ES-I3 (cell line): ENCODE data around the gene ACOX2.

Experiments used
- H3K36me3 ChIP-seq: 2 replicates; pipeline ENCODE4 v1.6.1; 2013; ENCODE audit warnings: mild to moderate bottlenecking, low read length, control low read depth, moderate library complexity; ENCODE audit not compliant: insufficient read depth
- H3K4me1 ChIP-seq: 2 replicates; pipeline ENCODE4 v1.6.1; 2013; ENCODE audit warnings: mild to moderate bottlenecking, control low read depth, low read length; ENCODE audit not compliant: insufficient read depth
- H3K9ac ChIP-seq: 2 replicates; pipeline ENCODE4 v1.6.1; 2013; ENCODE audit warnings: low read depth, mild to moderate bottlenecking, low read length, moderate library complexity
- H3K9me3 ChIP-seq: 2 replicates; pipeline ENCODE4 v1.6.1; 2013; ENCODE audit warnings: mild to moderate bottlenecking, low read length, moderate library complexity; ENCODE audit not compliant: control insufficient read depth, insufficient read depth

Gene ACOX2

DNA sequence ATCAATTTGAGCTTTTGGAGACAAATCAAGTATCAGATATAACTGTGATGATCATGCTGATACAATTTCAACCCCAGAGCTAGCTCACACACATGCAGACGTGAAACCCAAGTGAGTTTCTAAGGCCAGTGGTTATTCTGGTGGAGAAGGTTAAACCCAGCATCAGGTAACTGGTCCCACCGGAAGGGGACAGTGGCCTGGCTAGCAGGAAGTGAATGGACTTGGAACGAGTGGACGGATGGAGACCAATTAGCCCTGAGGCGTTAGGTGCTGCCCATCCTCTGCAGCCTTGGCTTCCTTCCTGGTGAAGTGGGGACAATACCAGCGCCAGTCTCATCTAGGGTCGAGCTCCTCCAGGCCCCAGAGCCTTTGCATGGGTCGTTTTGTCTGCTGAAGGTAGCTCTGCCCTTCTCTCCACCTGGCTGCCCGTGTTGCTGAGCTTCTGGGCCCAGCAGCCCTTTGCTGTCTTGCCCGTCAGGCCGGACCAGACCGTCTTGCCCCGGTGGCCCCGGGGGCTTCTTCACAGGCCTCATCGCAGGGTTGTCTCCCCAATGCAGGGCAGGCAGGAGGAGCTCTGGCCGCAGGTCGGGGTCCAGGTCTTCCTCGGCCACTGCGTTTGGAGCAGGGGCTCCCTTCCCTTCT lies 46.0 kb downstream of the ACOX2 start:
- no peaks in the 10 kb centered on the region for H3K36me3 ChIP-seq
- H3K4me1 ChIP-seq, result peaks cover 23% of the 10 kb centered on the region
- H3K9me3 ChIP-seq, result no peaks in the 10 kb centered on the region
- peak overlapping the region; percentile 67 for H3K9ac ChIP-seq

DNA sequence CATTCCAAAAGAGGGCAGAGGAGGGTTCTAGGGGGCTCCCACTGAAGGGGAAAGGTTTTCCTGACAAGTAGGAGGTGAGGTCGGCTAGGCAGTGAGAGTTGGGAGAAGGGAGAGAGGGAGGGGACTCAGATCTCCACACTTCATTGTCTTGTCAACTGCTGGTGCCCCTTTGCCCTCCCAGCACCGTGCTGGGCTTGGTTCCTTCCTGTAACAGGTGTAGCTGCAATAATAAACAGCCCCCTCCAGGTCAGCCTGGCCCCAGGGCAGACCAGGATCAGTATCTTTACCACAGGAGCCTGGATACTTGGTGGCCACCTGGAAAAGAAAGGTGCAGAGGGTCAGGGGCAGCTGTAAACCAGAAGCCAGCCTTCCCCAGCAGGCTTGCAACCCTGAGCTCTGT lies 48.0 kb downstream of the ACOX2 start:
- H3K9ac ChIP-seq, result no peak overlapping the region
- H3K9me3 ChIP-seq, result no peaks in the 10 kb centered on the region
- peaks cover 7% of the 10 kb centered on the region for H3K4me1 ChIP-seq
- H3K36me3 ChIP-seq, result no peaks in the 10 kb centered on the region

- H3K9ac ChIP-seq, result no peak overlapping the region
- no peaks in the 10 kb centered on the region for H3K36me3 ChIP-seq
- H3K4me1 ChIP-seq, result peaks cover 4% of the 10 kb centered on the region; the same call in 1 of the 2 replicates
- H3K9me3 ChIP-seq, result no peaks in the 10 kb centered on the region
Measured at GRCh38 chr3:58487140-58487886, 49.7 kb downstream of the ACOX2 start.

GRCh38 chr3:58485801-58486435 lies 51.1 kb downstream of the ACOX2 start:
- Histone ChIP-seq H3K9me3 (no peaks in the 10 kb centered on the region), H3K4me1 (peaks cover 4% of the 10 kb centered on the region; the same call in 1 of the 2 replicates), H3K9ac (no peak overlapping the region), H3K36me3 (no peaks in the 10 kb centered on the region)

DNA sequence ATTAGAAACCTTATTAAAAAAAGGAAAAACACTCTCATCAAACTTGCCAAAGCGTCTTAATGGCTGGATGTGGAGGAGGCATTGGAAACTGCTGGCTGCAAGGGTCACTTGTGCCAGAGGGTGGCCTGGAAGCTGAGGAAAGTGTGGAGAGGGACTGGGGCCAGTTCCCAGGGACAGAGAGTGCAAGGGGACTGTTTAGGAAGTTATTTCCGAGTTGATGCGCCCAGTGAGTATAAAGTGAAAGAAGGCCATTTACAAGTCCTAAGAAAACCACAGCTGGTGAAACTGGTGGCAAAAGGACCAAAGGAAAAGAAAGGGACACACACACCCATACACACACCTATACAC lies 52.3 kb downstream of the ACOX2 start:
- Histone ChIP-seq H3K36me3 (no peaks in the 10 kb centered on the region), H3K9me3 (peaks cover under 1% of the 10 kb centered on the region; the same call in 1 of the 2 replicates), H3K9ac (no peak overlapping the region), H3K4me1 (peaks cover 4% of the 10 kb centered on the region; the same call in 1 of the 2 replicates)

DNA sequence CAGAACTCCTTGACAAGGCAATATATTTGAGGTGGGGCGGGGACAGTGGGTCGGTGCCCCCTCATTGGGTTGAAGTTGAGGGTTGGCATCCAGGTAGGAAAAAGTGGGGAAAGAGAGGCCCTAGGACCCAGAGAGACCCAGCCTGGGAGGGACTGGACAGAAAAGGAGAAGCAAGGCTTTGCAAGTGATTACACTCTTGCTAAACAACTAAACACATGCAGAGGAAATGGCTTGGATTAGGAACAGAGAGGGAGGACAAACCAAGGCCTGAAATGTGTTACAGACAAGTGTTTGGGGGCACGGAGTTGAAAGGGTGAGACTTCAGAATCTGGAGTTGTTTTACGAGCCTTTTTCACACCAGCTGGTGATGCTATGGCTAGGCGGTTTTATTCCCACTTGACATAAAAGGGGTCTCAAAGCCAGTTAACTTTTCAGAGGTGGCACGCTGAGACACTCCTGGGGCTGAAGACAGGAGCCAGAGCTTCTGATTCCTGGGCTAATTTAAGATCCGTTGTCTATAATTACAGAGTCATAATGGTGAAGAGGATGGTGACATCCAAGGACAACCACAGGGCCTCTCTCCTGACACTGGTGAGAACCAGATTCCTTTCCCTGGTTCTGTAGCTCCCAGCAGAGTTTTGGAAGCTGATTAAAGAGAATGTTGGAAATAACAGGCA lies 52.8 kb downstream of the ACOX2 start:
- H3K9ac ChIP-seq, result no peak overlapping the region
- no peaks in the 10 kb centered on the region for H3K36me3 ChIP-seq
- H3K9me3 ChIP-seq, result peaks cover 2% of the 10 kb centered on the region; the same call in 1 of the 2 replicates
- peaks cover 4% of the 10 kb centered on the region; the same call in 1 of the 2 replicates for H3K4me1 ChIP-seq

DNA sequence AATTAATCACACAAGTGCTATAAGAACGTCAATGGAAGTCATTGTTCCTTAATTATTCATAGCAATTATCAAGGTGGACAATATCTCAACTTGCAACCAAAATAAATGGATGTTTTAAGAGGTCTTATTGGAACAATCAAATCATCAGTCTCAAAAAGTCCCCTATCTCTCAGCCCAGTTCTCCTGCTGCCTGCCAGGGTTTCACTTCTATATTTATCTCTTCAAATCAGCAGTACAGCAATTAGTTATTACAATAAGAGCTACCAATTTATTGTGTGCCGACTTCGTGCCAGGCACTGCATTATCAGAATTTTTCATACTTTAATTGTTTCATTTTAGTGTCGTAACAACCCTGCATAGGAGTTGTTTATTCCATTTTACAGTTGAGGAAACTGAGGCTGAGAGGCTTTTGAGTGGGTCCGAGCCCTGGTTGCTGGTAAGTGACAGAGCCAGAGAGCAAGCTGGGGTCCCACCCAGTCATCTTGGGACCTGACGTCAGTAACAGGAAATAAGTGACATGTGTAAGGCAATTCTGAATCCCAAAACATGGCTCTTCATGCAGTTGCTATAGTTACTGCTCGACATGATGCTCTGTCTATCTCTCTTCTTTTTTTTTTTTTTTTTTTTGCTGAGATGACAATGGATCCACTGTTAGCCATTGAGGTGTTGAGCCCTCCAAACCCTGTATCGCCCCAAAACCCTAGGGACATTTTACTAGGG lies 53.9 kb downstream of the ACOX2 start:
- Histone ChIP-seq H3K36me3 (no peaks in the 10 kb centered on the region), H3K4me1 (peaks cover 4% of the 10 kb centered on the region; the same call in 1 of the 2 replicates), H3K9me3 (peaks cover 2% of the 10 kb centered on the region; the same call in 1 of the 2 replicates), H3K9ac (no peak overlapping the region)

- no peak overlapping the region for H3K9ac ChIP-seq
- H3K9me3 ChIP-seq, result peaks cover 2% of the 10 kb centered on the region; the same call in 1 of the 2 replicates
- no peaks in the 10 kb centered on the region for H3K36me3 ChIP-seq
- H3K4me1 ChIP-seq, result no peaks in the 10 kb centered on the region
Measured at GRCh38 chr3:58480309-58480708, 56.7 kb downstream of the ACOX2 start.

DNA sequence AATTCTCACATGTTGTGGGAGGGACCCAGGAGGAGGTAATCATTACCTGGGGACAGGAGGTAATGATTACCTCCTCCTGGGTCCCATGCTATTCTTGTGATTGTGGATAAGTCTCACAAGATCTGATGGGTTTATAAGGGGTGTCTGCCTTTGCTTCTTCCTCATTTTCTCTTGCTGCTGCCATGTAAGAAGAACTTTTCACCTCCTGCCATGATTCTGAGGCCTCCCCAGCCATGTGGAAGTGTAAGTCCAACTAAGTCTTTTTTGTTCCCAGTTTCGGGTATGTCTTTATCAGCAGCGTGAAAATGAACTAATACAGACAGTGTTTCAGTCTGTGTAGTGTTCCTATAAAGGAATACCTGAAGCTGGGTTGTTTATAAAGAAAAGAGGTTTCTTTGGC lies 58.2 kb downstream of the ACOX2 start:
- Histone ChIP-seq H3K4me1 (no peaks in the 10 kb centered on the region), H3K36me3 (no peaks in the 10 kb centered on the region), H3K9ac (no peak overlapping the region), H3K9me3 (peaks cover 2% of the 10 kb centered on the region; the same call in 1 of the 2 replicates)

- H3K36me3 ChIP-seq, result no peaks in the 10 kb centered on the region
- no peak overlapping the region for H3K9ac ChIP-seq
- peaks cover 19% of the 10 kb centered on the region for H3K4me1 ChIP-seq
Measured at GRCh38 chr3:58474967-58475578, 61.9 kb downstream of the ACOX2 start.

DNA sequence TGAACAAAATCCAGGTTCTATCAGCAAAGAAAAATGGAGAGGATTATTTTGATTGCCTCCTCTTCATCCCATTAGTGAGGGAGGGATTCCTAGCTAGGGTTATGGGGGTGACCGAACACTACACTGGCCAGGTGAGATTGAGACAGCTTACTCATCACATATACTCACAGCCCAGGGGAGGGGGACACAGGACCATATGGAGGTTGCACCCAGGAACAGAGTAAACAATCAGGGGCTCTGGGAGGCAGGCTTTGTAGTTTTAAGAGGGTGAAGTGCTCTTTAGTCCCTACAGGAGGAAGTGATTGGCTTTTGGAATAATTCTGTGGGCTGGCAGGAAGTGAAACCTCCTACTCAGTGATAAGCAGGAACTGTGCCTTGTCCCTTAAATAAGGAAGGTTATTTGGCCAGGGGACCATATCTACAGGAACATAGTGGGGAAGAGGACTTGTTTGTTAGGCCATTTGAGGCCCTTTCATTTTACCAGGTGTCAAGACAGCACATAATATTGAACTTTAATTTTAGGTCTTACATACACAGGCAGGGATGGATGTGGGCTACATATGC lies 62.6 kb downstream of the ACOX2 start:
- H3K36me3 ChIP-seq, result no peaks in the 10 kb centered on the region
- H3K9ac ChIP-seq, result no peak overlapping the region
- no peaks in the 10 kb centered on the region for H3K9me3 ChIP-seq
- peaks cover 19% of the 10 kb centered on the region for H3K4me1 ChIP-seq

More at GRCh38 chr3:58474967-58475578, 61.9 kb downstream of the ACOX2 start:
- H3K9me3 ChIP-seq, result peaks cover 2% of the 10 kb centered on the region; the same call in 1 of the 2 replicates

DNA sequence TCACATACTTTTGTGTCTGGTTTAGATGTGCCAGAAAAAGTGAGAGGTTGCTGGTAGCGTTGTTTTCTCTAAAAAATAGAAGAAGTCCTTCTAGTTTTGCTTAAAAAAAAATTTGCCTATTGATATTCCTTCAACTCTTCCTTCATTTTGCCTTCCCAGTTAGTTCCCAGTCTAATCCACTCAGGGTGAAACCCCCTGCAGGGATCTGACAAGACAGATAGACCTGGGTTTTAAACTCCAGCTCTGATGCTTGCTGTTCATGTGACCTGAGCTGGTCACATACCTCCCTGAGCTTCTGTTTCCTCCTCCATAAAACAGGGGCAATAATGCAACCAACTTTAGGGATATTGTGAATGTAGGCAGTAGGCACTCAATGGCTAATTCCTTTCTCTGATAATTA lies 63.7 kb downstream of the ACOX2 start:
- no peak overlapping the region for H3K9ac ChIP-seq
- peaks cover 19% of the 10 kb centered on the region for H3K4me1 ChIP-seq
- no peaks in the 10 kb centered on the region for H3K36me3 ChIP-seq
- no peaks in the 10 kb centered on the region for H3K9me3 ChIP-seq
